ENCODE data around the gene PDE6B.

GRCh38 chr4:671769-672168 is 46.4 kb downstream of the PDE6B start:
- TF ChIP-seq CTCF (optimal IDR thresholded peaks at IDR 0.05 in 1 of 3, IDR thresholded peaks at IDR 0.05 in 1 of 3, conservative IDR thresholded peaks at IDR 0.05 in 1 of 3; ENCODE audit: extremely low read depth in 1 of 3, insufficient read depth in 2 of 3, low read length in 3 of 3), result no peak
- no peak for TF ChIP-seq EZH2 (IDR thresholded peaks at IDR 0.05; ENCODE audit: low read length)

Measured in keratinocyte (primary cell).